ENCODE measurements around the gene GUCY1A2. TPM values are rescaled to one million over a fixed set of nuclear protein-coding genes. Genes with fewer than 3 reads are reported as not detected.
"Not testable (repeated sequence)": the region's sequence is repeated elsewhere in the genome, so short reads cannot be mapped to it uniquely, and the experiment has no call there.

GUCY1A2 gene, protein sequence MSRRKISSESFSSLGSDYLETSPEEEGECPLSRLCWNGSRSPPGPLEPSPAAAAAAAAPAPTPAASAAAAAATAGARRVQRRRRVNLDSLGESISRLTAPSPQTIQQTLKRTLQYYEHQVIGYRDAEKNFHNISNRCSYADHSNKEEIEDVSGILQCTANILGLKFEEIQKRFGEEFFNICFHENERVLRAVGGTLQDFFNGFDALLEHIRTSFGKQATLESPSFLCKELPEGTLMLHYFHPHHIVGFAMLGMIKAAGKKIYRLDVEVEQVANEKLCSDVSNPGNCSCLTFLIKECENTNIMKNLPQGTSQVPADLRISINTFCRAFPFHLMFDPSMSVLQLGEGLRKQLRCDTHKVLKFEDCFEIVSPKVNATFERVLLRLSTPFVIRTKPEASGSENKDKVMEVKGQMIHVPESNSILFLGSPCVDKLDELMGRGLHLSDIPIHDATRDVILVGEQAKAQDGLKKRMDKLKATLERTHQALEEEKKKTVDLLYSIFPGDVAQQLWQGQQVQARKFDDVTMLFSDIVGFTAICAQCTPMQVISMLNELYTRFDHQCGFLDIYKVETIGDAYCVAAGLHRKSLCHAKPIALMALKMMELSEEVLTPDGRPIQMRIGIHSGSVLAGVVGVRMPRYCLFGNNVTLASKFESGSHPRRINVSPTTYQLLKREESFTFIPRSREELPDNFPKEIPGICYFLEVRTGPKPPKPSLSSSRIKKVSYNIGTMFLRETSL
- 1 to 10 TPM; 1.1 to 4.9 (median 2.5) TPM for total RNA-seq
- long read RNA-seq, result 0 reads

DNA sequence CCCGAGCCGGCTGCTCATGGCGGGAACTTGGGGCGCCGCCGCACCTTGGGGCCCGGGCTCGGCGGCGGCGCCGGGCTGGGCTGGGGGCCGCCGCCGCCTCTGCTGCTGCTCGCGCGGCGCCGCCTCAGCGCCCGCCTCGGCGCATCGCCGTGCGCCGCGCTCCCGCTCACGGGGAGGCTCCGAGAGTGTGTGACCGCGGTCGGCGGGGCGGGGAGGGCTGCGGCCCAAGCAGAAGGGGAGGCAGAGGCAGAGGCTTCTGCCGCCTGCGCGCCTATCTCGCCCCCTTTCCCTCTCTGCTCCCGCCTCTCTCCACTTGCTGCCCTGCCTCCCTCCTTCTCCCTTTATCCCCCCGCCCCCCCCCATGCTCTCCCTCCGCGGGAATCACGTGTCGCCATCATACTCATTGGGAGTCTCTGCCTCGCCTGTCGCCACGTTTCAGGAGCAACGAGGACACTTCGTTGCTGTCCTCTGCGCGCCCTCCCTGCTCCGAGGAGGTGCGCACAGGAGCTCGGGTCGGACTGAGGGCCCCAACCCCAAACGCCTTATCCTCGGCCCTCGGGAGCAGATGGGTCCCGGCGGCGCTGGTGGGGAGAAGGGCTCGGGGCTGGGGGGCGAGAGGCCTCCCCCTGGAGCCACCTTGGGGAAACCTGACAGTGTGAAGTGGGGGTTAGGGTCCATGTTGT lies at the start of gene GUCY1A2:
Gene GUCY1A2, minus strand, starts transcription at position 258 of the 683 bp plus-strand sequence. CDS start 421 bp downstream, outside the sequence.
- Histone ChIP-seq H3K27me3 (peaks cover 0 to 22% of the 10 kb centered on the region in 2 donors), H3K36me3 (no peaks in the 10 kb centered on the region), H3K4me3 (peak within 1 kb of the TSS; percentile 29 to 49 (median 41)), H3K9me3 (no peaks in the 10 kb centered on the region), H3K27ac (peak within 1 kb of the TSS in 2 of 3 donors; percentile 15 to 17), H3K4me1 (peaks cover 0 to 7% (median 2%) of the 10 kb centered on the region in 4 donors)
- DNase-seq, result peak in 2 of 3 donors; percentile 18 to 53
- ATAC-seq, result peak; percentile 13 to 34 (median 26)
- intact Hi-C loops (cut with DNase I), result no loop called here
- TF ChIP-seq POLR2A (IDR thresholded peaks at IDR 0.05), result no peak
- TF ChIP-seq, protein P1, sequence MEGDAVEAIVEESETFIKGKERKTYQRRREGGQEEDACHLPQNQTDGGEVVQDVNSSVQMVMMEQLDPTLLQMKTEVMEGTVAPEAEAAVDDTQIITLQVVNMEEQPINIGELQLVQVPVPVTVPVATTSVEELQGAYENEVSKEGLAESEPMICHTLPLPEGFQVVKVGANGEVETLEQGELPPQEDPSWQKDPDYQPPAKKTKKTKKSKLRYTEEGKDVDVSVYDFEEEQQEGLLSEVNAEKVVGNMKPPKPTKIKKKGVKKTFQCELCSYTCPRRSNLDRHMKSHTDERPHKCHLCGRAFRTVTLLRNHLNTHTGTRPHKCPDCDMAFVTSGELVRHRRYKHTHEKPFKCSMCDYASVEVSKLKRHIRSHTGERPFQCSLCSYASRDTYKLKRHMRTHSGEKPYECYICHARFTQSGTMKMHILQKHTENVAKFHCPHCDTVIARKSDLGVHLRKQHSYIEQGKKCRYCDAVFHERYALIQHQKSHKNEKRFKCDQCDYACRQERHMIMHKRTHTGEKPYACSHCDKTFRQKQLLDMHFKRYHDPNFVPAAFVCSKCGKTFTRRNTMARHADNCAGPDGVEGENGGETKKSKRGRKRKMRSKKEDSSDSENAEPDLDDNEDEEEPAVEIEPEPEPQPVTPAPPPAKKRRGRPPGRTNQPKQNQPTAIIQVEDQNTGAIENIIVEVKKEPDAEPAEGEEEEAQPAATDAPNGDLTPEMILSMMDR (IDR thresholded peaks at IDR 0.05), result no peak
- 2% methylated on average over 11 of the region's 67 CpGs for WGBS (ENCODE audit: insufficient coverage, low coverage, low lambda C conversion rate, missing lambda C conversion rate)

- Histone ChIP-seq H3K36me3 (no peaks in the 10 kb centered on the region), H3K9me3 (no peaks in the 10 kb centered on the region), H3K4me1 (no peaks in the 10 kb centered on the region), H3K4me3 (no peak overlapping the region), H3K27me3 (no peaks in the 10 kb centered on the region), H3K27ac (no peak overlapping the region)
- ATAC-seq (no peak), DNase-seq (no peak)
- no peak for TF ChIP-seq POLR2A (IDR thresholded peaks at IDR 0.05)
- 17% methylated on average over 1 of the region's 1 CpG for WGBS (ENCODE audit: insufficient coverage, low coverage, low lambda C conversion rate, missing lambda C conversion rate)
- intact Hi-C loops (cut with DNase I), result no loop called here
Measured at GRCh38 chr11:107054391-107054790, 36.1 kb upstream of the GUCY1A2 start.

DNA sequence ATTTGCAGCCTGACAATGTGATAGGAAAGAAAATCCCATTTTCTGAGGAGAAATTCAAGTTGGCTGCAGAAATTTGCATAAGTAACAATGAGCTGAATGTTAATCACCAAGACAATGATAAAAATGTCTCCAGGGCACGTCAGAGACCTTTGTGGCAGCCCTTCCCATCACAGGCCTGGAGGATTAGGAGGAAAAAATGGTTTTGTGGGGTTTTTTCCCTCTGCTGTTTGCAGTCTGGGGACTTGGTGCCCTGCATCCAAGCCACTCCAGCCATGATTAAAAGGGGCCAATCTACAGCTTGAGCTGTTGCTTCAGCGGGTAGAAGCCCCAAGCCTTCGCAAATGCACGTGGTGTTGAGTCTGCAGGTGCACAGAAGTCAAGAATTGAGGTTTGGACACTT lies 33.1 kb upstream of the GUCY1A2 start:
- H3K9me3 ChIP-seq; H3K4me1 ChIP-seq; H3K27ac ChIP-seq; H3K4me3 ChIP-seq; H3K36me3 ChIP-seq; ATAC-seq; intact Hi-C loops (cut with DNase I); H3K27me3 ChIP-seq; DNase-seq: not testable (repeated sequence)
- 20% methylated on average over 1 of the region's 4 CpGs for WGBS (ENCODE audit: insufficient coverage, low coverage, low lambda C conversion rate, missing lambda C conversion rate)

DNA sequence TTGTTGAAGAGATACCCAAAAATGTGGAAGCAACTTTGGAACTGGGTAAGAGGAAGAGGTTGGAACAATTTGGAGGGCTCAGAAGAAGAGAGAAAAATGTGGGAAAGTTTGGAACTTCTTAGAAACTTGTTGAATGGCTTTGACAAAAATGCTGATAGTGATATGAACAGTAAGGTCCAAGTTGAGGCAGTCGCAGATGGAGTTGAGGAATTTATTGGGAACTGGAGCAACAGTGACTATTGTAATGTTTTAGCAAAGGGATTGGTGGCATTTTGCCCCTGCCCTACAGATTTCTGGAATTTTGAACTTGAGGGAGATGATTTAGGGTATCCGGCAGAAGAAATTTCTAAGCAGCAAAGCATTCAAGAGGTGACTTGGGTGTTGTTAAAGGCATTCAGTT lies 32.6 kb upstream of the GUCY1A2 start:
- H3K9me3 ChIP-seq; H3K27ac ChIP-seq; DNase-seq; H3K4me3 ChIP-seq; intact Hi-C loops (cut with DNase I); ATAC-seq; H3K36me3 ChIP-seq; H3K4me1 ChIP-seq; H3K27me3 ChIP-seq: not testable (repeated sequence)
- WGBS (ENCODE audit: insufficient coverage, low coverage, low lambda C conversion rate, missing lambda C conversion rate), result 82% methylated on average over 2 of the region's 2 CpGs

DNA sequence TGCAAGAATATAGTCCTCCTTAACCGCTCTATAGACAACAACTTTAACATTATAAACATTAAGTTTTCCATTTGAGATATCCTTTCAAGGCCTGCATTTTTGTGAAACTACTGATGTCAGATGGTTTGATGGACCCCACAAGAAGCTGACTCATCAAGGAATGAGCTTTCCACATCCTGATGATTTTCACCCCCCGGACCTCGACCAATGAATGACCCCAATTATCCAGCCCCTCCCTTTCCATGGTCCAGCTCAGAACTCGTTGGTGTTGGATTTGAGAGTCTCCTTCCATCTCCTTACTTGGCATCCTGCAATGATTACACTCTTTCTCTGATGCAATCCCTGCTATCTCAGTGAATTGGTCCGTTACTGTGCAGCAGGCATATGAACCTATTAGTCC lies 31.8 kb upstream of the GUCY1A2 start:
- Histone ChIP-seq H3K9me3 (no peaks in the 10 kb centered on the region), H3K27me3 (no peaks in the 10 kb centered on the region), H3K4me3 (no peak overlapping the region), H3K27ac (no peak overlapping the region), H3K4me1 (no peaks in the 10 kb centered on the region), H3K36me3 (no peaks in the 10 kb centered on the region)
- WGBS (ENCODE audit: insufficient coverage, low coverage, low lambda C conversion rate, missing lambda C conversion rate), result 61% methylated on average over 5 of the region's 5 CpGs
- TF ChIP-seq POLR2A (IDR thresholded peaks at IDR 0.05), result no peak
- TF ChIP-seq, protein P1 (IDR thresholded peaks at IDR 0.05), result no peak
- DNase-seq (no peak), ATAC-seq (no peak)
- intact Hi-C loops (cut with DNase I), result no loop called here
